ENCODE data around the gene IGF1R. TPM values are rescaled to one million over a fixed set of nuclear protein-coding genes. Genes with fewer than 3 reads are reported as not detected.

The IGF1R gene
- total RNA-seq, 2 experiments from 2014 or later, result 26.3 to 43.7 TPM

DNA sequence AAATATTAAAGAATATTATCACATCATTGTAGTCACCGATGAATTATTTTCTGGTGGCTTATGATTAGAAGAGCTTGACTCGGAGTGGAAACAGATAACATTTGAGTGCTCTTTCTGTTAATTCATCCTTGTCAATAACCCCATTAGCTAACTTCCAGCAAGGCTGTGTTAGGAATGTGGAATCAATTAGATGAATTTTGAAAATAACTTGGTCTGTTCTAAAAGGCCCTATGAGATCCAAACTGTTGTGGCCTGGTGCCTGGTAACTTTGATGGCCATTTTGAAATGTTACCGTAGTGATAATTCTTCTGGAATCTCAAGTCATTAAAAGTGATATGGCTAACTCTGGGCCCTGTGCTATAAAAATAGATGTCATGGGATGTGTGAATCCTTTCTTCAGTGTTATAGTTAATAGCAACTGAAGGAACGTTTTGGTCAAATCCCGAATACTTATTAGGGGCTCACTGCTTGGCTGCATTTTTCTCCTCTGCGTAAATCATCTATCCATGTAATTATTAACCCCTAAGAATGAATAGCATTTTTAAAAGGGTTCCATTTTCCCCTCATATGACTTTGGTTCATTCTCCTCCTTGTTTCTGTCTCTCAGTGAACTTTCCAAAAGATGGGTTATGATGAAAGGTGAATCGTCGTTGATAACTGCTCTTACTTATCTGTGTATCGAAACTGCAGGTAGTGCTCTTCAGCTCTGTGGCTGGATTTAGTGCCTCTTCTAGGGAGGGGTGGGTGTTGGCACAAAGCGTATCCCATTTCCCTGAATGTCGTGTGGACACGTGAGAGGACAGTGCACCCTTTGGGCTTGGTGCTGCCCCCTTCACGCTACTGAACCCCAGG, 82.7 kb downstream of the IGF1R start:
- no peaks in the 10 kb centered on the region for H3K9me3 Mint-ChIP-seq (ENCODE audit: low read depth)
- intact Hi-C loops (cut with DNase I, micrococcal nuclease), result no loop called here
- ATAC-seq, result peak; percentile 72
- ChIA-PET POLR2A (no interaction called here), CTCF (interaction anchor here (0.8 to 1.4 kb wide), 2 partner anchors 11 to 216 kb away, joined by 3 read pairs; no protein-coding TSS in a partner anchor)
- no peak overlapping the region for H3K4me3 Mint-ChIP-seq
- DNase-seq, result peak; percentile 10
- H3K4me1 Mint-ChIP-seq, result peaks cover 45% of the 10 kb centered on the region
- peaks cover 2% of the 10 kb centered on the region for H3K36me3 Mint-ChIP-seq (ENCODE audit: low read depth)
- H3K27ac Mint-ChIP-seq, result no peak overlapping the region
- H3K27me3 Mint-ChIP-seq, result no peaks in the 10 kb centered on the region

DNA sequence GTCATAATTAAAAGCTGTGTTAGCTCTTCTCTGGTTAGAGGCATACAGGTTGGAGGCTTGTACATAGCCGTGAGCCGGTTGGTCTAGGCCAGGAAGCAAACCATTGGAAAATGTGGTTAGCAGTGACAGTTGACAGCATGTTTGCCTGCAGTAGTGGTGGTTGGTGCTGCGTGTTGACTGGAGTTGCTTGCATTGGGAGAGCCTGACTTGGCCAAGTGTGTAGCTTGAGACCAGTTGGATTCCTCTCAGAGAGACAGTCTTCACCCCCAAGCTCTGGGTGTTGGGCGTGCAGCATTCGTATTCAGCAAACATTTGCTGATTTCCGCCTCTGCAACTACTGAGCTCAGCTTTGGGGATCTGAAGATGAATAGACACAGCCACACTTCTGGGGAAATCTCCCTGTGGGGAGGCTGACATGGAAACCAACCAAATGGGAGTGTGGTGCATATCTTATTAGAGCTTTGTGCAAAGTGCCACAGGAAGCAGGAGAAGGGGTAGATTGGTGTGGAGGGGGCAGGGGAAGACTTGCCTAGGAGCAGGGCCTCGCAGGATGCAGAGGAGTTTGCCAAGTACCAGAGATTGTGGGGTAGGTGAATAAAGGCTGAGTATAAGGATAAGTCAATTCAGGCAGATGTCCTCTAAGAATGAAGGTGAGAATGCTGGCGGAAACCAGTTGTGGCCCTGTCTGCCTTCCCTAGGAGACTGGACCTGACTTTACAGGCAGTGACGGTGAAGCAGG, 83.5 kb downstream of the IGF1R start:
- intact Hi-C loops (cut with DNase I, micrococcal nuclease), result no loop called here
- POLR2A ChIA-PET, result no interaction called here
- peak; percentile 77 for ATAC-seq
- H3K27me3 Mint-ChIP-seq, result no peaks in the 10 kb centered on the region
- no peaks in the 10 kb centered on the region for H3K9me3 Mint-ChIP-seq (ENCODE audit: low read depth)
- no peak overlapping the region for H3K27ac Mint-ChIP-seq
- H3K36me3 Mint-ChIP-seq (ENCODE audit: low read depth), result peaks cover 2% of the 10 kb centered on the region
- peaks cover 48% of the 10 kb centered on the region for H3K4me1 Mint-ChIP-seq
- peak; percentile 25 for DNase-seq
- CTCF ChIA-PET, result interaction anchor here (0.7 to 1.4 kb wide), 2 partner anchors 9 to 12 kb away, joined by 3 read pairs; no protein-coding TSS in a partner anchor
- no peak overlapping the region for H3K4me3 Mint-ChIP-seq

DNA sequence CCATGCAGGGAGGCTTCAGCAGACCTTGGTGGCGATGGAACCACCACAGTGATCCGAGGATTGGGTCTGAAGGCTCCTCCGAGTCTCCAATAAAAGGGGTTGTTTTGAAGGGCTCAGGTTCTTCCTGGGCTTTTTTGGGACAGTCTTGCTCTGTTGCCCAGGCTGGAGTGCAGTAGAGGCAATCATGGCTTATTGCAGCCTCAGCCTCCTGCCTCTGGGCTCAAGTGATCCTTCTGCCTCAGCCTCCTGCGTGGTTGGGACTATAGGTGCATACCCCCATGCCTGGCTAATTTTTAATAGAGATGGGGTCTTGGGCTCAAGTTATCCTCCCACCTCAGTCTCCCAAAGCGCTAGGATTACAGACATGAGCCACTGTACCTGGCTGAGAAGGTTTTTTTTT, 84.8 kb downstream of the IGF1R start:
- intact Hi-C loops (cut with DNase I, micrococcal nuclease), result no loop called here
- no peaks in the 10 kb centered on the region for H3K9me3 Mint-ChIP-seq (ENCODE audit: low read depth)

DNA sequence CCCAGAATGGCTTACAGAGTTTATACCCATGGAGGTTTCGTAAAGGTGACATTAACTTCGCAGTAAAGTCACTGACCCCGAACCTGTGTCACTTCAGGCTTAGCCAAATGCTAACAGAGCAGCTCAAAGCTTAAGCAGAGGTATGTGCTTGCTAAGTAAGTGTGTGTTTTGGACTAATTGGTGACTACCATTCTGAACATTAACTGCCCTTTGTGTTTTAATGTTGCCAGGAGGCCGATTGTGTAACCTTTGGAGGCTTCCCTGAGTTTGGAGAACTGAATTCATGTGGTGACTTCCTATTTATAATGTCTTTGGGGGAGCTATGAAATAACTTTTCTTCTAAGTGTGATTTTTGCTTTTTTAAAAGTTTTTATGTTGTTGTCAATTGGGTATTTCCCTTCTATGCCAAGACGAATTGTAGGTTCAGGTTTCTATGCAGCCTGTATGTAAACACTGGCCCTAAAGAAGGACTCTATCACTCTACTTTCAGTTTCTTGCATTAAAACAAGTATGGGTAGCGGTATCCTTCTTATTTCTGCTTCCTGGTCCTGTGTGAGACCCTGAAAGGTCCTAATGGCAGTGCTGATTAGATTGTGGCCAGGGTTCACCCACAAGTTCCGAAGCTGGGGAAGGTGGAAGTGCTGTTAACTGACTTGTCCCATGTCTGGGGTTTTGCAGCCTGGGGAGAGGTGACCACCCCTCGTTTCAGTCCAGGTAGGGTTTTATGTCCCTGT, 86.3 kb downstream of the IGF1R start:
- no peaks in the 10 kb centered on the region for H3K27me3 Mint-ChIP-seq
- H3K27ac Mint-ChIP-seq, result no peak overlapping the region
- DNase-seq (no peak), ATAC-seq (no peak)
- no peaks in the 10 kb centered on the region for H3K9me3 Mint-ChIP-seq (ENCODE audit: low read depth)
- no peak overlapping the region for H3K4me3 Mint-ChIP-seq
- intact Hi-C loops (cut with DNase I, micrococcal nuclease), result no loop called here
- ChIA-PET CTCF (interaction anchor here (1.0 kb wide), 2 partner anchors 10 to 72 kb away, joined by 3 to 4 read pairs; no protein-coding TSS in a partner anchor), POLR2A (no interaction called here)
- peaks cover 58% of the 10 kb centered on the region for H3K4me1 Mint-ChIP-seq
- peaks cover 4% of the 10 kb centered on the region for H3K36me3 Mint-ChIP-seq (ENCODE audit: low read depth)

More for the DNA sequence above, 84.8 kb downstream of the IGF1R start:
- no peak overlapping the region for H3K27ac Mint-ChIP-seq
- ATAC-seq, result no peak
- POLR2A ChIA-PET, result no interaction called here
- H3K4me3 Mint-ChIP-seq, result no peak overlapping the region
- CTCF ChIA-PET, result no interaction called here
- H3K27me3 Mint-ChIP-seq, result no peaks in the 10 kb centered on the region
- peaks cover 48% of the 10 kb centered on the region for H3K4me1 Mint-ChIP-seq
- no peak for DNase-seq
- peaks cover 2% of the 10 kb centered on the region for H3K36me3 Mint-ChIP-seq (ENCODE audit: low read depth)

DNA sequence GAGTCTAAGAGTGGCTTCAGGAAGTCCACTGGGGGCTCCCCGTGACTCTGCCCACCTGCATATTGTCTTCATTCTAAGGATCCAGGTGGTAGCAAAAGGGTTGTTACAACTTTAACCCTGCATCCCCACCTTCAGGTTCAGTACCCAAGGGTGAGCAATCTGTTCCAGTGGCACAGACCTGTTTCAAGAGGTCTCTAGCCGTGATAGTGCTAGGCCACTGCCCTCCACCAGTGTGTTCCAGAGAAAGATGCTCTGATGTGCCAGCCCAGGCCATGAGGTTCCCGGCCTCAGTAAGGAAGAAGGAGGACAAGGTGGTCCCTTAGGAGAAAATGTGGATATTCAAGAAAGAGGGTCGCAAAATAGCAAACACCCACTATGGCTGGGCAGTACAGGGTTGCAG, 87.0 kb downstream of the IGF1R start:
- Mint-ChIP-seq H3K4me1 (peaks cover 59% of the 10 kb centered on the region), H3K36me3 (ENCODE audit: low read depth) (peaks cover 3% of the 10 kb centered on the region), H3K9me3 (ENCODE audit: low read depth) (no peaks in the 10 kb centered on the region), H3K27me3 (no peaks in the 10 kb centered on the region), H3K4me3 (no peak overlapping the region), H3K27ac (no peak overlapping the region)
- no peak for DNase-seq
- ChIA-PET POLR2A (no interaction called here), CTCF (no interaction called here)
- intact Hi-C loops (cut with DNase I, micrococcal nuclease), result no loop called here
- no peak for ATAC-seq

DNA sequence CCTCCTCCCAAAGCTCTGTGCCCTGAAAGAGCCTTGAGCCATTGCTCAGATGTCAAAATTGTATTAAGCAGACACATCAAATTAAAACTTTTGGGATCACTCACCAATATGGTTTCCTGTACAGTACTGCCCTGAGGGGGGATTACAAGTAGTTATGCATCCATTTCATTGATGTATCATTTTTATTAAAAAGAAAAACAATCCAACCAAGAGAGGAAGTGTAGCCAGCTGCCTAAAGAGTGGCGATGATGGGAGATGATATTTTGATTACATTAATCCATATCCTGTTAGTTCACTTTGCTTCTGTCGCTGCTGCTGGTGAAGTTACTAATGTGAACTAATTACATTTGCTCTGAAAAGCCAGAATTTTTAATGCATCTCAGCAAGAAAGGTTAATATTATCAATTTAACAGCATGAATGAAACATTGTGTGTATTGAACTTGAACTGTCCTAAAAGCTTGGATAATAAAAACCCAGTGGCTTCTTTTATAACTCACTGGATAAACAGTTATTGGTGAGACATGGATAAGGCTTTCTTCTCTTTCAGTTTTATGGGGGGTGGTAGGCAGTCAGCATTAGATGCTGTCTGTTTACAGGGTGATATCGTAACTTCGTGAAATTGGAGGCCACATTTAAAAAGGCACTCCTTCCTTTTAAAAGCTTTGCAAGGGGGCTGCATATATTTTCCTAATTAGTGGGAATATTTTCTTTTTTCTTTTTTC, 87.7 kb downstream of the IGF1R start:
- Mint-ChIP-seq H3K27me3 (no peaks in the 10 kb centered on the region), H3K4me3 (no peak overlapping the region), H3K9me3 (ENCODE audit: low read depth) (no peaks in the 10 kb centered on the region), H3K4me1 (peaks cover 61% of the 10 kb centered on the region), H3K27ac (no peak overlapping the region), H3K36me3 (ENCODE audit: low read depth) (peaks cover 2% of the 10 kb centered on the region)
- DNase-seq, result no peak
- no peak for ATAC-seq
- POLR2A ChIA-PET, result interaction anchor here (0.9 kb wide), 1 partner anchor 84 kb away, joined by 3 read pairs; no protein-coding TSS in a partner anchor
- intact Hi-C loops (cut with DNase I, micrococcal nuclease), result no loop called here
- CTCF ChIA-PET, result interaction anchor here (1.7 kb wide), 1 partner anchor 13 kb away, joined by 7 read pairs; no protein-coding TSS in a partner anchor

DNA sequence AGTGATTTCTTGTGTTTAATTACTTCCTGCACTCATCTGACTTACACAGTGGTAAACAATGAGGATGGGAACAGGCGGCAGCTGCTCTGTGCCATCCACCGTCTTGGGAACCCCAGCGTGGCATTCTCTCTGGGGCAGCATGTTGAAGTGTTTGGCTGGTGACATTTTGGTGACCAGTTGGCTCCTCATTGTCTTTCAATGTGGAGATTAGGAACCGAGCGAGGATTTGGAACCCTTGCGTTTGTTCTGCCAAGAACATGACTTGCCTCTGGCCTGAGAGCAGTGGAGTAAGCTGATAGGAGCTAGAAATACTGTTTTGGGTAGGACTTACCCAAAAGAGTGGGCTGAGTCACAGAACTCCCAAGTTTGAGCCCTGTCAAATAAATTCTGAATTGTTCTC, 88.8 kb downstream of the IGF1R start:
- intact Hi-C loops (cut with DNase I, micrococcal nuclease), result no loop called here
- H3K36me3 Mint-ChIP-seq (ENCODE audit: low read depth), result peaks cover 2% of the 10 kb centered on the region
- no peak overlapping the region for H3K4me3 Mint-ChIP-seq
- no peaks in the 10 kb centered on the region for H3K27me3 Mint-ChIP-seq
- DNase-seq, result no peak
- ATAC-seq, result no peak
- H3K9me3 Mint-ChIP-seq (ENCODE audit: low read depth), result no peaks in the 10 kb centered on the region
- H3K27ac Mint-ChIP-seq, result no peak overlapping the region
- H3K4me1 Mint-ChIP-seq, result peaks cover 65% of the 10 kb centered on the region
- CTCF ChIA-PET, result interaction anchor here (1.0 to 1.7 kb wide), 3 partner anchors 12 to 41 kb away, joined by 3 to 7 read pairs (median 3); no protein-coding TSS in a partner anchor
- POLR2A ChIA-PET, result interaction anchor here (0.6 to 0.9 kb wide), 2 partner anchors 85 to 122 kb away, joined by 3 read pairs; no protein-coding TSS in a partner anchor

DNA sequence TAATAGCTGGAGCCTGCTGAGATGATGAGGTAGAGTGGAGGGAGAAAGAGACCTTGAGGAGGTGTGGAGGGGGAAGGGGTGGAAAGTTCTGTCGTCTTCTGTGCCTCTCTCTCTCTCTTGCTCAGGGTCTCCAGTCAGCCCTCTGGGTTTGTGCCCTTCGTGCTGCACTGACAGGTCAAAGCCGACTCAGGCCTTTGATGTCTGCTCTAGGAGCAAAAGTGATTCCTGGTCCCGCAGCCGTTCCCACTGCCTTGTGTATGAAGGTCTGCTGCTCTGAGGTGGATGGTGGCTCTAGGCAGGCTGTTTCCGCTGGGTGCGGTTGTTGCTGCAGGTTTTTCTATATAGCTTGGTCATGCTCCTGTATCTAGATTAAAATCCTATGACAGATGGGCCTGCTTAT, 89.4 kb downstream of the IGF1R start:
- ATAC-seq, result no peak
- H3K9me3 Mint-ChIP-seq (ENCODE audit: low read depth), result no peaks in the 10 kb centered on the region
- peaks cover 2% of the 10 kb centered on the region for H3K36me3 Mint-ChIP-seq (ENCODE audit: low read depth)
- no peak for DNase-seq
- H3K27ac Mint-ChIP-seq, result no peak overlapping the region
- CTCF ChIA-PET, result interaction anchor here (1.0 to 1.7 kb wide), 5 partner anchors 12 to 87 kb away, joined by 3 to 7 read pairs (median 3); no protein-coding TSS in a partner anchor
- H3K4me1 Mint-ChIP-seq, result peaks cover 67% of the 10 kb centered on the region
- H3K4me3 Mint-ChIP-seq, result no peak overlapping the region
- POLR2A ChIA-PET, result interaction anchor here (0.6 kb wide), 1 partner anchor 121 kb away, joined by 3 read pairs; no protein-coding TSS in a partner anchor
- intact Hi-C loops (cut with DNase I, micrococcal nuclease), result no loop called here
- no peaks in the 10 kb centered on the region for H3K27me3 Mint-ChIP-seq

DNA sequence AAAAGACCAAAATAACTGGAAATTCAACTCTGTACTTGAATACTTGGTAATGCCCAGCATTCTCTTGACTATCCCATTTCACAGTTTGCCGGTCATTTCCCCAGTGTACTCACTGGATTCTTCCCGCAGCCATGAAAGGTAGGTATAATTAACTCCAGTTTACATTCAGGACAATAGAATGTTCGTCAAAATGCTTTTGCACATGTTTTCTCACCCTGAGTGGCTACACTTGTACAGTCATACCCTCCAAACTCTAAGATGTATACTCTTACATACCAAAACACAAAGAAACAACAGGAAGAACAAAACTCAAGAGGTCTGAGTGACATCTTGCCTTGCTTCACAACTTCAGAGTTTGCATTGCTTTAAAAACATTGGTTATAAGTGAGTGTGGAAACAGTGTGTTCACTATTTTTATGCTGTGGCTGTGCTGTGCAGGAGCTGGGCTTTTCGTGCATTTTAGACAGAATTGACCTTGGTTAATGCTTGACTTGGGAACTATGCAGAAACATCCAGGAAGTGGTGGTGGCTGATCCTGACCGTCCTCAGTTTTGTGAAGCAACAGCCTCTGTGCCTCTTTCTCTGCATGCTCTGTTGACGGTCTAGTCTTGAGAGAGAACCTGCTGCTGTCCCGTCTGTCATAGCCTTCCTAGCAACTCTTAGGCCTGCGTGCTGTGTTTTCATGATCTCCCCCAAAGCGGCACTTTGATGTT, 90.5 kb downstream of the IGF1R start:
- POLR2A ChIA-PET, result no interaction called here
- ATAC-seq (peak; percentile 84), DNase-seq (no peak)
- Mint-ChIP-seq H3K27me3 (no peaks in the 10 kb centered on the region), H3K4me1 (peaks cover 72% of the 10 kb centered on the region), H3K4me3 (no peak overlapping the region), H3K27ac (no peak overlapping the region), H3K9me3 (ENCODE audit: low read depth) (no peaks in the 10 kb centered on the region), H3K36me3 (ENCODE audit: low read depth) (peaks cover 2% of the 10 kb centered on the region)
- intact Hi-C loops (cut with DNase I, micrococcal nuclease), result no loop called here
- CTCF ChIA-PET, result interaction anchor here (1.0 to 1.6 kb wide), 2 partner anchors 40 to 88 kb away, joined by 3 read pairs; no protein-coding TSS in a partner anchor

DNA sequence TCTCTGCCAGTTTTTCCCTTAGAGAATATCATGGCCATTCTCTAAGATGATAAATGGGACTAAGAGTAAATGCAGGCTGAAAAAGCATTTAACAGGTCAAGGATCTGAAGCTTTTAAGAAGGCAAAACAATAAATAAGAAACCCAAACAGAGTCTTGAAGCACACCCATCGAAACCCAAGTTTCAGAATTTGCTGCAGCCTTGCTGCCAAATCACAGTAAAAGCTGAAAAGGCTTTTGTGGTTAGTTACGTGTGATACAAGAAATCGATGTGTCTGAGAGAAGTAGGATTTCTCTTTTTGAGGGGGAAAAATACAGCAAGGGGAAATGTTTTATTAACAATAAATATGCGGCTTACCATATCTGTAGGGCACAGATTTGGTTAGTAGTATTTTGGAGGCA, 92.0 kb downstream of the IGF1R start:
- Mint-ChIP-seq H3K27me3 (no peaks in the 10 kb centered on the region), H3K4me3 (no peak overlapping the region), H3K4me1 (peaks cover 74% of the 10 kb centered on the region), H3K9me3 (ENCODE audit: low read depth) (no peaks in the 10 kb centered on the region), H3K36me3 (ENCODE audit: low read depth) (peaks cover 2% of the 10 kb centered on the region), H3K27ac (no peak overlapping the region)
- CTCF ChIA-PET, result interaction anchor here (1.2 kb wide), 1 partner anchor 221 kb away, joined by 4 read pairs; no protein-coding TSS in a partner anchor
- ATAC-seq (no peak), DNase-seq (no peak)
- intact Hi-C loops (cut with DNase I, micrococcal nuclease), result no loop called here
- POLR2A ChIA-PET, result no interaction called here

Measured in activated CD4-positive, alpha-beta T cell treated with anti-CD3 and anti-CD28 coated beads for 36 hours (primary cell).